ENCODE data around the gene SGIP1. TPM values are rescaled to one million over a fixed set of nuclear protein-coding genes. Genes with fewer than 3 reads are reported as not detected.

The SGIP1 gene
- total RNA-seq, 2 donors from 2014 or later, result 0.59 to 38.4 TPM

GRCh38 chr1:66751160-66751559 lies 217.2 kb downstream of the SGIP1 start:
- no peak for DNase-seq (ENCODE audit: low spot score)
- Histone ChIP-seq H3K9me3 (no peaks in the 10 kb centered on the region), H3K4me1 (replicated peaks) (no peaks in the 10 kb centered on the region), H3K27ac (no peak overlapping the region), H3K4me3 (no peak overlapping the region), H3K36me3 (no peaks in the 10 kb centered on the region), H3K27me3 (replicated peaks; ENCODE audit: insufficient read depth) (no peaks in the 10 kb centered on the region)
- WGBS, result 95% methylated on average over 4 of the region's 4 CpGs
- TF ChIP-seq CTCF (IDR thresholded peaks at IDR 0.05), result no peak
- no peak for TF ChIP-seq POLR2A (IDR thresholded peaks at IDR 0.05)
- TF ChIP-seq POLR2AphosphoS5 (IDR thresholded peaks at IDR 0.05), result no peak
- intact Hi-C loops (cut with DNase I), result no loop called here

GRCh38 chr1:66752000-66752592 lies 218.1 kb downstream of the SGIP1 start, which contains the start of gene DYNLT5:
DYNLT5 (plus strand) TSS chr1:66752459; CDS start chr1:66754659, 2,200 bp downstream.
- 11% methylated on average over 32 of the region's 35 CpGs for WGBS
- peak within 1 kb of the TSS; percentile 11 to 16 for H3K4me3 ChIP-seq
- no peaks in the 10 kb centered on the region for H3K9me3 ChIP-seq
- no peaks in the 10 kb centered on the region for H3K27me3 ChIP-seq (replicated peaks; ENCODE audit: insufficient read depth)
- H3K27ac ChIP-seq, result no peak within 1 kb of the TSS
- H3K36me3 ChIP-seq, result no peaks in the 10 kb centered on the region
- intact Hi-C loops (cut with DNase I), result no loop called here
- DNase-seq (ENCODE audit: low spot score), result no peak
- no peaks in the 10 kb centered on the region for H3K4me1 ChIP-seq (replicated peaks)
- no peak for TF ChIP-seq CTCF (IDR thresholded peaks at IDR 0.05)
- TF ChIP-seq POLR2AphosphoS5 (IDR thresholded peaks at IDR 0.05), result no peak
- no peak for TF ChIP-seq POLR2A (IDR thresholded peaks at IDR 0.05)

- intact Hi-C loops (cut with DNase I), result no loop called here
- H3K9me3 ChIP-seq, result no peaks in the 10 kb centered on the region
- H3K27me3 ChIP-seq (replicated peaks; ENCODE audit: insufficient read depth), result no peaks in the 10 kb centered on the region
- 49% methylated on average over 18 of the region's 18 CpGs for WGBS
- no peaks in the 10 kb centered on the region for H3K36me3 ChIP-seq
- H3K4me1 ChIP-seq (replicated peaks), result no peaks in the 10 kb centered on the region
- no peak for DNase-seq (ENCODE audit: low spot score)
- no peak for TF ChIP-seq POLR2AphosphoS5 (IDR thresholded peaks at IDR 0.05)
- no peak for TF ChIP-seq CTCF (IDR thresholded peaks at IDR 0.05)
- TF ChIP-seq POLR2A (IDR thresholded peaks at IDR 0.05), result no peak
- H3K27ac ChIP-seq, result no peak overlapping the region
- peak overlapping the region; percentile 11 to 16 for H3K4me3 ChIP-seq
Observed at GRCh38 chr1:66752671-66753371, 218.9 kb downstream of the SGIP1 start.

GRCh38 chr1:66757722-66758240 lies 223.8 kb downstream of the SGIP1 start:
- WGBS, result 49% methylated on average over 6 of the region's 6 CpGs
- Histone ChIP-seq H3K9me3 (no peaks in the 10 kb centered on the region), H3K4me3 (no peak overlapping the region), H3K27me3 (replicated peaks; ENCODE audit: insufficient read depth) (no peaks in the 10 kb centered on the region), H3K36me3 (no peaks in the 10 kb centered on the region), H3K27ac (no peak overlapping the region), H3K4me1 (replicated peaks) (no peaks in the 10 kb centered on the region)
- no peak for DNase-seq (ENCODE audit: low spot score)
- intact Hi-C loops (cut with DNase I), result no loop called here
- TF ChIP-seq POLR2A (IDR thresholded peaks at IDR 0.05) (no peak), CTCF (IDR thresholded peaks at IDR 0.05) (no peak), POLR2AphosphoS5 (IDR thresholded peaks at IDR 0.05) (no peak)

Data from prostate gland (tissue), 2 donors.